Nephron (organoid): Measurements from ENCODE around the gene SLC2A9.
A peak's percentile ranks its signal among the peaks of the same experiment; 100 is the strongest.

Source experiments
- H3K27ac Mint-ChIP-seq, 3 experiments: 2 replicates each; pipeline ENCODE4 v1.8.0; 2020; ENCODE audit warnings: mixed read lengths in 3 of 3, mild to moderate bottlenecking in 2 of 3, moderate library complexity in 1 of 3
- H3K27me3 Mint-ChIP-seq: 2 replicates; pipeline ENCODE4 v1.8.0; 2021; ENCODE audit warnings: low read depth, mild to moderate bottlenecking, moderate library complexity, mixed read lengths
- H3K36me3 Mint-ChIP-seq: 2 replicates; pipeline ENCODE4 v1.8.0; 2020; ENCODE audit warnings: low read depth, mixed read lengths
- H3K4me1 Mint-ChIP-seq: 2 replicates; pipeline ENCODE4 v1.8.0; 2020; ENCODE audit warnings: mixed read lengths
- H3K4me3 Mint-ChIP-seq, 3 experiments: 2 replicates each; pipeline ENCODE4 v1.8.0; 2020; ENCODE audit warnings: mild to moderate bottlenecking in 3 of 3, mixed read lengths in 3 of 3, moderate library complexity in 2 of 3
- H3K9me3 Mint-ChIP-seq: 2 replicates; pipeline ENCODE4 v1.8.0; 2020; ENCODE audit warnings: mixed read lengths
- CTCF ChIP-seq, 3 experiments: fragments of 200-600 bp; sonication (generic); IDR thresholded peaks; one replicate each; pipeline ENCODE4 v1.5.0; 2021; ENCODE audit warnings: antibody characterized with exemption in 3 of 3; ENCODE audit not compliant: unreplicated experiment in 3 of 3

The SLC2A9 gene

GRCh38 chr4:10033191-10033881 lies 12.0 kb upstream of the SLC2A9 start:
- Mint-ChIP-seq H3K36me3 (no peaks in the 10 kb centered on the region), H3K27ac (peak overlapping the region; percentile 30 to 71 (median 34)), H3K9me3 (no peaks in the 10 kb centered on the region), H3K4me1 (peaks cover 50% of the 10 kb centered on the region), H3K27me3 (no peaks in the 10 kb centered on the region), H3K4me3 (peak overlapping the region in 1 of 3 experiments; percentile 31)
- no peak for TF ChIP-seq CTCF (IDR thresholded peaks at IDR 0.05; ENCODE audit: unreplicated experiment in 3 of 3)

- Mint-ChIP-seq H3K4me1 (peaks cover 50% of the 10 kb centered on the region), H3K27me3 (no peaks in the 10 kb centered on the region), H3K27ac (peak overlapping the region; percentile 34 to 82 (median 71)), H3K4me3 (peak overlapping the region in 1 of 3 experiments; percentile 34), H3K9me3 (no peaks in the 10 kb centered on the region), H3K36me3 (no peaks in the 10 kb centered on the region)
- TF ChIP-seq CTCF (IDR thresholded peaks at IDR 0.05; ENCODE audit: unreplicated experiment in 3 of 3) = no peak
These were observed 11.3 kb upstream of the SLC2A9 start for GRCh38 chr4:10032625-10033024.

GRCh38 chr4:10031668-10032590 lies 10.6 kb upstream of the SLC2A9 start:
- H3K27me3 Mint-ChIP-seq = no peaks in the 10 kb centered on the region
- H3K9me3 Mint-ChIP-seq = peaks cover 3% of the 10 kb centered on the region
- no peak for TF ChIP-seq CTCF (IDR thresholded peaks at IDR 0.05; ENCODE audit: unreplicated experiment in 3 of 3)
- H3K4me1 Mint-ChIP-seq = peaks cover 50% of the 10 kb centered on the region
- peak overlapping the region; percentile 34 to 93 (median 82) for H3K27ac Mint-ChIP-seq
- peak overlapping the region; percentile 3 to 34 (median 18) for H3K4me3 Mint-ChIP-seq
- H3K36me3 Mint-ChIP-seq = peaks cover 3% of the 10 kb centered on the region

GRCh38 chr4:10030972-10031667 lies 9.8 kb upstream of the SLC2A9 start:
- Mint-ChIP-seq H3K27me3 (no peaks in the 10 kb centered on the region), H3K4me1 (peaks cover 43% of the 10 kb centered on the region), H3K9me3 (peaks cover 3% of the 10 kb centered on the region), H3K27ac (peak overlapping the region; percentile 34 to 93 (median 82)), H3K36me3 (peaks cover 3% of the 10 kb centered on the region), H3K4me3 (peak overlapping the region in 1 of 3 experiments; percentile 11)
- no peak for TF ChIP-seq CTCF (IDR thresholded peaks at IDR 0.05; ENCODE audit: unreplicated experiment in 3 of 3)

GRCh38 chr4:10029403-10029802 lies 8.1 kb upstream of the SLC2A9 start:
- TF ChIP-seq CTCF (IDR thresholded peaks at IDR 0.05; ENCODE audit: unreplicated experiment in 3 of 3) = no peak
- peaks cover 9% of the 10 kb centered on the region for H3K27me3 Mint-ChIP-seq
- H3K36me3 Mint-ChIP-seq = peaks cover 3% of the 10 kb centered on the region
- H3K9me3 Mint-ChIP-seq = peaks cover 3% of the 10 kb centered on the region
- H3K4me1 Mint-ChIP-seq = peaks cover 38% of the 10 kb centered on the region
- no peak overlapping the region for H3K27ac Mint-ChIP-seq
- H3K4me3 Mint-ChIP-seq = no peak overlapping the region
